ENCODE data around the gene LDAF1. TPM values are rescaled to one million over a fixed set of nuclear protein-coding genes. Genes with fewer than 3 reads are reported as not detected.
A peak's percentile ranks its signal among the peaks of the same experiment; 100 is the strongest.
"Not testable (repeated sequence)": the region's sequence is repeated elsewhere in the genome, so short reads cannot be mapped to it uniquely, and the experiment has no call there.

The LDAF1 gene
- polyA plus RNA-seq, 4 donors = 5.7 to 24.1 (median 13.4) TPM

DNA sequence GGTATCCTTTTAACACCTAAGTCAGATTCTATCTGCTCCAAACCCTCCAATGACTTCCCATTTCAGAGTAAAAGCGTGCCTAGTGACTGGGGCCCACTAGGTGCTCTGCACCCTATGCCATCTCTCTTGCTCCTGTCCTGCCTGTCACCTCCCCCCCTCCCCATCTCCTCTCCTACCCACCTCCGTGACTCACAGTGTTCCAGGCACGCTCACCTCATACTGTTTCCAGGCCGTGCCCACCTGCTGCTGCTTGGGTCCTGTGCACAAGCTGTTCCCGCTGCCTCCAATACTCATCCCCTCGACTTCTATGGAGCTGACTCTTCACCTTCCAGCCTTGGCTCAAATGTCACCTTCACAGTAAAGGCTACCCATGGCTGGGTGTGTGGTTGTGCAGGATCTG is 29.5 kb upstream of the LDAF1 start:
- Histone ChIP-seq H3K4me3 (ENCODE audit: low read depth in 1 of 3, low read length in 3 of 3) (no peak overlapping the region), H3K4me1 (ENCODE audit: control insufficient read depth in 3 of 3, insufficient read depth in 2 of 3, low read depth in 1 of 3, low read length in 2 of 3) (no peaks in the 10 kb centered on the region), H3K27ac (ENCODE audit: low read depth in 1 of 3, low read length in 2 of 3) (no peak overlapping the region), H3K36me3 (ENCODE audit: control insufficient read depth in 3 of 3, insufficient read depth in 2 of 3, low read depth in 1 of 3, low read length in 3 of 3) (no peaks in the 10 kb centered on the region), H3K9me3 (ENCODE audit: control insufficient read depth in 2 of 2, insufficient read depth in 1 of 2, low read depth in 1 of 2, low read length in 1 of 2) (no peaks in the 10 kb centered on the region), H3K27me3 (ENCODE audit: control insufficient read depth in 3 of 3, insufficient read depth in 3 of 3, low read length in 3 of 3) (peaks cover 0 to 4% (median 0%) of the 10 kb centered on the region in 3 donors)
- no peak for FAIRE-seq
- WGBS, 3 donors = 81 to 86% (median 86%) methylated on average over 6 of the region's 6 CpGs
- no peak for DNase-seq

DNA sequence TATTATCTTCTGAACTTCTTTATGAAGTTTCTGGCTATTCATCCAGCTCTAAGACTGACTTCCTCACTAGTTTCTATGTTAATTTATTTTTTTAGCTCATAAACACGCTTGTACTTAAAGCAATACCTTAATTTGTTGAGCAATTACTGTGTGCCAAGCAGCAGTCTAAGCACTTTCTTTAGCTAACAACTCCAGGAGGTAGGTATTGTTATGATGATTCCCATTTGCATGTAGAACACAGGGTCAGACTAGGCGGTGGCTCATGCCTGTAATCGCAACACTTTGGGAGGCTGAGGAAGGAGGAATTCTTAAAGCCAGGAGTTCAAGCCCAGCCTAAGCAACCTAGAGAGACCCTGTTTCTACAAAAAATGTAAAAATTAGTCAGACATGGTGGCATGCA is 27.7 kb upstream of the LDAF1 start:
- Histone ChIP-seq H3K36me3 (ENCODE audit: control insufficient read depth in 3 of 3, insufficient read depth in 2 of 3, low read depth in 1 of 3, low read length in 3 of 3) (no peaks in the 10 kb centered on the region), H3K4me3 (ENCODE audit: low read depth in 1 of 3, low read length in 3 of 3) (no peak overlapping the region), H3K9me3 (ENCODE audit: control insufficient read depth in 2 of 2, insufficient read depth in 1 of 2, low read depth in 1 of 2, low read length in 1 of 2) (no peaks in the 10 kb centered on the region), H3K4me1 (ENCODE audit: control insufficient read depth in 3 of 3, insufficient read depth in 2 of 3, low read depth in 1 of 3, low read length in 2 of 3) (no peaks in the 10 kb centered on the region), H3K27ac (ENCODE audit: low read depth in 1 of 3, low read length in 2 of 3) (no peak overlapping the region), H3K27me3 (ENCODE audit: control insufficient read depth in 3 of 3, insufficient read depth in 3 of 3, low read length in 3 of 3) (peaks cover 0 to 4% (median 0%) of the 10 kb centered on the region in 3 donors)
- FAIRE-seq (no peak), DNase-seq (no peak)
- 83 to 87% (median 85%) methylated on average over 3 of the region's 3 CpGs for WGBS, 3 donors

DNA sequence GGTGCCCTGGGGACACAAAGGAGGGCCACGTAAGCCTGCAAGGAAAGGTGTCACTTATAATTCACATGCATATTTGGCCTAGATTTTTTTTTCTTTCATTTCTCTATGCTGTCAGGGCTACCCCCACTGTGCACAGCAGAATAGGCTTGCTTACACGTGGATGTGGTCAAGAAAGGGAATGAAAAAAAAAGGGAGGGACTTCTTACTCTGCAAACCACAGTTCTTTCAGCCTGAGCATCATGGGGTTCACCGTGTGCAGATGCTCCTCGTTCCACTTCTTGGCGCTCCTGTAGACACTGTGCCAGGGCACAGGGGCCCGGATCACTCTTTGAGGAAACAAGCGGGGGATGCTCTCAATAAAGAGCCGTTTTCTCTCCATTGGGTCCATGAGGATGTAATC is 24.4 kb upstream of the LDAF1 start:
- whole genome bisulfite sequencing, 3 donors = 74 to 80% (median 79%) methylated on average over 8 of the region's 8 CpGs
- DNase-seq = no peak
- H3K36me3 ChIP-seq (ENCODE audit: control insufficient read depth in 3 of 3, insufficient read depth in 2 of 3, low read depth in 1 of 3, low read length in 3 of 3) = no peaks in the 10 kb centered on the region
- H3K9me3 ChIP-seq (ENCODE audit: control insufficient read depth in 2 of 2, insufficient read depth in 1 of 2, low read depth in 1 of 2, low read length in 1 of 2) = no peaks in the 10 kb centered on the region
- FAIRE-seq = no peak
- no peak overlapping the region for H3K27ac ChIP-seq (ENCODE audit: low read depth in 1 of 3, low read length in 2 of 3)
- H3K27me3 ChIP-seq (ENCODE audit: control insufficient read depth in 3 of 3, insufficient read depth in 3 of 3, low read length in 3 of 3) = peaks cover 0 to 4% (median 0%) of the 10 kb centered on the region in 3 donors
- H3K4me1 ChIP-seq (ENCODE audit: control insufficient read depth in 3 of 3, insufficient read depth in 2 of 3, low read depth in 1 of 3, low read length in 2 of 3) = no peaks in the 10 kb centered on the region
- H3K4me3 ChIP-seq (ENCODE audit: low read depth in 1 of 3, low read length in 3 of 3) = no peak overlapping the region

DNA sequence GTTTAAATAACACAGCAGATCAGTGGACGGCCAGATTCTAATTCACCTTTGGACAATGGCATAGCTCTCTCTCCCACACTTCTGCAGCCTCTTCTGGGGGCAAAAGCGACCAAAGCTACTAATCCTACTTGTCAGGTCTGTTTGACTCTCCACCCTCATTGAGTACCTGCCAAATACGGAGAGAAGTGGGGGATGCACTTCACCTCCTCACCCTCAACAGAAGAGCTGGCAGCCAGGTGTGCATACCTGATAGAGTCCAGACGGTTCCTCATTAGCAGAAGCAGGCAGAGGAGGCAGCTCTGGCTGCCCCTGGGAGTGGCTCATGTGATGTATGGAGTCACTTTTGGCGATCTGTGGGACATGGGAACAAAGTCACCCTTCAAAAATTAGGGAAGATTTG is 12.7 kb upstream of the LDAF1 start:
- Histone ChIP-seq H3K36me3 (ENCODE audit: control insufficient read depth in 3 of 3, insufficient read depth in 2 of 3, low read depth in 1 of 3, low read length in 3 of 3) (no peaks in the 10 kb centered on the region), H3K4me1 (ENCODE audit: control insufficient read depth in 3 of 3, insufficient read depth in 2 of 3, low read depth in 1 of 3, low read length in 2 of 3) (no peaks in the 10 kb centered on the region), H3K27me3 (ENCODE audit: control insufficient read depth in 3 of 3, insufficient read depth in 3 of 3, low read length in 3 of 3) (peaks cover 0 to 3% (median 2%) of the 10 kb centered on the region in 3 donors), H3K27ac (ENCODE audit: low read depth in 1 of 3, low read length in 2 of 3) (no peak overlapping the region), H3K9me3 (ENCODE audit: control insufficient read depth in 2 of 2, insufficient read depth in 1 of 2, low read depth in 1 of 2, low read length in 1 of 2) (no peaks in the 10 kb centered on the region), H3K4me3 (ENCODE audit: low read depth in 1 of 3, low read length in 3 of 3) (no peak overlapping the region)
- 12 to 46% (median 22%) methylated on average over 5 of the region's 5 CpGs for WGBS, 3 donors
- no peak for FAIRE-seq
- no peak for DNase-seq

DNA sequence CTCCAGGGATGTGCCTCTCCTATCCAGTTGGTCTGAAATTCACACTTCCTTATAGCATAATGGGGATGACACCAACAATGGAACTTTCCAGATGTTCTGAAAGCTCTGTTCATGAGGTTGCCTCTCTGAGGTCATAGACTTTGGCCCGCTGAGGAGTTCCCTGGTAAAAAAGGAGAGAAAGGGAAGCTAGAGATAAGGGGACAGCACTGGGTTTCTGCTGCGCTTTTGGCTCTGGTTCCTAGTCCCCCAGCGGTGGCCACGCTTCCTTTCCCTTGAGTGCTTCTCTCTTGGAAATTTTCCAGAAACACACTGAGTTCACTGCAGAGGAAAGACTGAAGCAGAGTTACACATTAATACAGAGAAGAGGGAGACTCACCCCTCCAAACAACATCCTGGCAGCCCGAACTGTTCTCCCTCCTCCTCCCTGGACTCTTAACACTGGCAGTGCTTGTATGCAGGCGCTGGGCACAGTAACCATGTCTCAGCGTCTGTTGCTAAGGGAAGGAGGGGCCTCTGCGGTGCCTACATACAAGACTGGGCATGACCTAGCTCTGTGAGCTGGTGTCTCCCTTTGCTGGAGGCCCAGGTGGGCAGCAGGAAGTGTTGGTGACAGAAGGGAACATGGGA is 8.0 kb upstream of the LDAF1 start, which contains the start of gene DNAH3:
Gene DNAH3, minus strand, starts transcription at position 472 of the 627 bp plus-strand sequence. CDS start 527 bp downstream, outside the sequence.
- Histone ChIP-seq H3K27ac (ENCODE audit: low read depth in 1 of 3, low read length in 2 of 3) (no peak within 1 kb of the TSS), H3K27me3 (ENCODE audit: control insufficient read depth in 3 of 3, insufficient read depth in 3 of 3, low read length in 3 of 3) (peaks cover 0 to 2% (median 0%) of the 10 kb centered on the region in 3 donors), H3K36me3 (ENCODE audit: control insufficient read depth in 3 of 3, insufficient read depth in 2 of 3, low read depth in 1 of 3, low read length in 3 of 3) (no peaks in the 10 kb centered on the region), H3K4me1 (ENCODE audit: control insufficient read depth in 3 of 3, insufficient read depth in 2 of 3, low read depth in 1 of 3, low read length in 2 of 3) (no peaks in the 10 kb centered on the region), H3K4me3 (ENCODE audit: low read depth in 1 of 3, low read length in 3 of 3) (no peak within 1 kb of the TSS), H3K9me3 (ENCODE audit: control insufficient read depth in 2 of 2, insufficient read depth in 1 of 2, low read depth in 1 of 2, low read length in 1 of 2) (no peaks in the 10 kb centered on the region)
- FAIRE-seq (no peak), DNase-seq (peak in 1 of 2 donors; percentile 10)
- 16 to 28% (median 21%) methylated on average over 8 of the region's 8 CpGs for WGBS, 3 donors

DNA sequence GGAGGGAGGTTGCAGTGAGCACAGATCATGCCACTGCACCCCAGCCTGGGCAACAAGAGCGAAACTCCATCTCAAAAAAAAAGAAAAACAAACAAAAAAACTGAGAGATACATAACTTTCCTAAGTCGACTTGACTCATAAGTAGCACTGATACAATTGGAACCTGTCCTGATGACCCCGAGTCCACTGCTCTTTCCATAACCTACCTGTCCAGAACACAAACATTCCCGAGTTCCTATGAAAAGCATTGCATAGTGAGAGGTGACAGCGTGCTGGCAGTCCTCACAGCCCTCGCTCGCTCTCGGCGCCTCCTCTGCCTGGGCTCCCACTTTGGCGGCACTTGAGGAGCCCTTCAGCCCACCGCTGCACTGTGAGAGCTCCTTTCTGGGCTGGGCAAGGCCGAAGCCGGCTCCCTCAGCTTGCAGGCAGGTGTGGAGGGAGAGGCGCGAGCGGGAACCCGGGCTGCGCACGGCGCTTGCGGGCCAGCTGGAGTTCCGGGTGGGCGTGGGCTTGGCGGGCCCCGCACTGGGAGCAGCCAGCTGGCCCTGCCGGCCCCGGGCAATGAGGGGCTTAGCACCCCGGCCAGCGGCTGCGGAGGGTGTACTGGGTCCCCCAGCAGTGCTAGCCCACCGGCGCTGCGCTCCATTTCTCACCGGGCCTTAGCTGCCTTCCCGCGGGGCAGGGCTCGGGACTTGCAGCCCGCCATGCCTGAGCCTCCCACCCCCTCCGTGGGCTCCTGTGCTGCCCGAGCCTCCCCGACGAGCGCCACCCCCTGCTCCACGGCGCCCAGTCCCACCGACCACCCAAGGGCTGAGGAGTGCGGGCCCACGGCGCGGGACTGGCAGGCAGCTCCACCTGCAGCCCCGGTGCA is 6.1 kb upstream of the LDAF1 start:
- not testable (repeated sequence) for H3K27ac ChIP-seq (ENCODE audit: low read depth in 1 of 3, low read length in 2 of 3); FAIRE-seq; H3K36me3 ChIP-seq (ENCODE audit: control insufficient read depth in 3 of 3, insufficient read depth in 2 of 3, low read depth in 1 of 3, low read length in 3 of 3); H3K4me1 ChIP-seq (ENCODE audit: control insufficient read depth in 3 of 3, insufficient read depth in 2 of 3, low read depth in 1 of 3, low read length in 2 of 3); H3K27me3 ChIP-seq (ENCODE audit: control insufficient read depth in 3 of 3, insufficient read depth in 3 of 3, low read length in 3 of 3); H3K4me3 ChIP-seq (ENCODE audit: low read depth in 1 of 3, low read length in 3 of 3); H3K9me3 ChIP-seq (ENCODE audit: control insufficient read depth in 2 of 2, insufficient read depth in 1 of 2, low read depth in 1 of 2, low read length in 1 of 2); DNase-seq
- WGBS, 3 donors = 85 to 87% (median 85%) methylated on average over 39 to 51 of the region's 51 CpGs

DNA sequence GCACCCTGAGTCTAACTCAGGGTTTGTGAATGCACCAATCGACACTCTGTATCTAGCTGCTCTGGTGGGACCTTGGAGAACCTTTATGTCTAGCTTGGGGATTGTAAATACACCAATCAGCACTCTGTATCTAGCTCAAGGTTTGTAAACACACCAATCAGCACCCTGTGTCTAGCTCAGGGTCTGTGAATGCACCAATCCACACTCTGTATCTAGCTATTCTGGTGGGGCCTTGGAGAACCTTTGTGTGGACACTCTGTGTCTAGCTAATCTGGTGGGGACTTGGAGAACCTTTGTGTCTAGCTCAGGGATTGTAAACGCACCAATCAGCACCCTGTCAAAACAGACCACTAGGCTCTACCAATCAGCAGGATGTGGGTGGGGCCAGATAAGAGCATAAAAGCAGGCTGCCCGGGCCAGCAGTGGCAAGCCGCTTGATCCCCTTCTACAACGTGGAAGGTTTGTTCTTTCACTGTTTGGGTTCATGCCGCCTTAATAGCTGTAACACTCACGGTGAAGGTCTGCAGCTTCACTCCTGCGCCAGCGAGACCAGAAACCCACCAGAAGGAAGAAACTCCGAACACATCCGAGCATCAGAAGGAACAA is 5.2 kb upstream of the LDAF1 start:
- FAIRE-seq; DNase-seq; H3K4me3 ChIP-seq (ENCODE audit: low read depth in 1 of 3, low read length in 3 of 3); H3K9me3 ChIP-seq (ENCODE audit: control insufficient read depth in 2 of 2, insufficient read depth in 1 of 2, low read depth in 1 of 2, low read length in 1 of 2); H3K27ac ChIP-seq (ENCODE audit: low read depth in 1 of 3, low read length in 2 of 3); H3K36me3 ChIP-seq (ENCODE audit: control insufficient read depth in 3 of 3, insufficient read depth in 2 of 3, low read depth in 1 of 3, low read length in 3 of 3); H3K27me3 ChIP-seq (ENCODE audit: control insufficient read depth in 3 of 3, insufficient read depth in 3 of 3, low read length in 3 of 3); H3K4me1 ChIP-seq (ENCODE audit: control insufficient read depth in 3 of 3, insufficient read depth in 2 of 3, low read depth in 1 of 3, low read length in 2 of 3): not testable (repeated sequence)
- 83 to 89% (median 86%) methylated on average over 11 of the region's 11 CpGs for WGBS, 3 donors

DNA sequence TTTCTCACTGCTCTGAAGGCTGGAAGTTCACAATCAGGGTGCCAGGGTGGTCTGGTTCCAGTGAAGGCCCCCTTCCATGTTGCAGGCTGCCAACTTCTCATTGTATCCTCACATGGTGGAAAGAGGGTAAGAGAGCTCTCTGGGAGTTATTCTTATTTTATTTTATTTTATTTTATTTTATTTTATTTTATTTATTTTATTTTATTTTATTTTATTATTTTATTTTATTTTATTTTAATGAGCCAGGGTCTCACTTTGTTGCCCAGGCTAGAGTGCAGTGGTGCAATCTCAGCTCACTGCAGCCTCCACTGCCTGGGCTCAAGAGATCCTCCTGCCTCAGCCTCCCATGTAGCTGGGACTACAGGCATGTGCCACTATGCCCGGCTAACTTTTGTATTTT is 2.5 kb upstream of the LDAF1 start:
- not testable (repeated sequence) for H3K4me1 ChIP-seq (ENCODE audit: control insufficient read depth in 3 of 3, insufficient read depth in 2 of 3, low read depth in 1 of 3, low read length in 2 of 3); H3K27me3 ChIP-seq (ENCODE audit: control insufficient read depth in 3 of 3, insufficient read depth in 3 of 3, low read length in 3 of 3); H3K9me3 ChIP-seq (ENCODE audit: control insufficient read depth in 2 of 2, insufficient read depth in 1 of 2, low read depth in 1 of 2, low read length in 1 of 2); H3K4me3 ChIP-seq (ENCODE audit: low read depth in 1 of 3, low read length in 3 of 3); DNase-seq; H3K36me3 ChIP-seq (ENCODE audit: control insufficient read depth in 3 of 3, insufficient read depth in 2 of 3, low read depth in 1 of 3, low read length in 3 of 3); H3K27ac ChIP-seq (ENCODE audit: low read depth in 1 of 3, low read length in 2 of 3); FAIRE-seq
- WGBS, 3 donors = 67 to 80% (median 70%) methylated on average over 1 of the region's 1 CpG
